GM18873 (cell line): ENCODE data around the gene PCDHGA1.

Experiments
- ATAC-seq: cut with Tn5 transposase; IDR thresholded peaks from one replicate; pipeline ENCODE4 v1.9.1; 2021; ENCODE audit warnings: mild to moderate bottlenecking, moderate library complexity, moderate number of reproducible peaks; ENCODE audit not compliant: unreplicated experiment, low FRiP score

Gene PCDHGA1

GRCh38 chr5:141524604-141525597 is 194.6 kb downstream of the PCDHGA1 start:
- ATAC-seq: peak; percentile 65

- ATAC-seq: no peak
Measured at GRCh38 chr5:141525653-141526052, 195.3 kb downstream of the PCDHGA1 start.

- ATAC-seq: no peak
Measured at GRCh38 chr5:141527426-141527825, 197.1 kb downstream of the PCDHGA1 start.

- ATAC-seq: no peak
Measured at GRCh38 chr5:141528291-141528984, 198.1 kb downstream of the PCDHGA1 start.

DNA sequence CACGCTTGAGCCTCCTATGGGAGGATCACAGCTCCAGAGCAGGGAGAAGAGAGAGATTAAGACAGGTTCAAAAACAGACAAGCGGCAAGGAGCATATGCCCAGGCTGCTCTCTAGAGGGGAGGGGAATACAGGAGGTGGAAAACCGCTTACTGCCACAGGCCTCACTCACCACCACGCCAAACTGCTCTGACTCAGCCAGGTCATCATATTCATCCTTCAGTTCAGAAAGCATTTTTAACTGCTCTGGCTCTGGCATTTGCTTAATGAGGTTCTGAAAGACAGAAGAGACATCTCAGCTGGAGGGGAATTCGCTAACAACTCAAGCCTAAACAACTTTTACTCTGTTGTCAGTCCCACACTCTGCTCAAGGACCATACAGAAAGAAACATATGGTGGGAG is 198.7 kb downstream of the PCDHGA1 start:
- peak; percentile 33 for ATAC-seq

- ATAC-seq: no peak
Measured at GRCh38 chr5:141529873-141530272, 199.6 kb downstream of the PCDHGA1 start.

DNA sequence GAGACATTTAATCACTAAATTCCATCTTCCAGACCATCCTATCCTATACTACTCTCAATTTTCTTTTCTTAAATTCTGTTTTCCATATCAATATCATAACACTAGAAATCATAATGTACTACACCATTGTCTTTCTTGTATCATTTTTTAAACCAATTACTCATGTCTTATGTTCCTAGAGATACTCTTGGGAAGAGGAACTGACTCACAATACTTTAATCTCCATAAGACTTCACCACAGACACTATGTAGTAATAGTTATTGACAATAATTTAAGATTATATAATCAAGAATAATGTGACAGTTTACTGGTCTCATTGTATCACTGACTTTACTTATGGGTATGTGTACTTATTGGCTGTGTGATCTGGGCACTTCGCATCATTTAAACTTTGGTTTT is 202.4 kb downstream of the PCDHGA1 start:
- no peak for ATAC-seq

- no peak for ATAC-seq
Measured at GRCh38 chr5:141533897-141534296, 203.6 kb downstream of the PCDHGA1 start.

DNA sequence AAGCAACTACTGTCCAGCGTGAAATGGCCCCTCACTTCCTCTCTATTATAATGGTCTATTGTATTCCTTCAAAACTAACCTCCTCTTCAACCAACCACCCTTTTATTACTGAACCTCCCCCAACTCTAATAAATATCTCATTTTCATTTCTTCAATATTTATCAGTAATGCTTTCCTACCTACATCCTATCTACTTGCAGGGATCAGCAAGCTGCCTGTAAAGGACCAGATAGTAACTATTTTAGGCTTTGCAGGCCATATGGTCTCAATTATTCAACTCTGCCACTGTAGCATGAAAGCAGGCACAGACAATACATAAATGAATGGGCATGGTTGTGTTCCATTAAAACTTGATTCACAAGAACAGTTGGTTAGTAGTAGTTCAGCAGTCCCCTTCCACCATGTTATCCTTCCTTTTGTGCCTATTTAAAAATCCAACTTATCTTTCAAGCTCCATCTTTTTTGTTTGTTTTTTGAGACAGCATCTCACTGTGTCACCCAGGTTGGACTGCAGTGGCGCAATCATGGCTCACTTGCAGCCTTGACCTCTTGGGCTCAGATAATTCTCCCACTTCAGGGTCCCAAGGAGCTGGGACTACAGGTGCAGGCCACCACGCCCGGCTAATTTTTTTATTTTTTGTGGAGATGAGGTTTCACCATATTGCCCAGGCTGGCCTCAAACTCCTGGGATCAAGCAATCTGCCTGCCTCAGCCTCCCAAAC is 204.3 kb downstream of the PCDHGA1 start:
- ATAC-seq: no peak

- no peak for ATAC-seq
Measured at GRCh38 chr5:141543053-141543452, 212.7 kb downstream of the PCDHGA1 start.

- ATAC-seq: no peak
Measured at GRCh38 chr5:141547488-141547887, 217.2 kb downstream of the PCDHGA1 start.

DNA sequence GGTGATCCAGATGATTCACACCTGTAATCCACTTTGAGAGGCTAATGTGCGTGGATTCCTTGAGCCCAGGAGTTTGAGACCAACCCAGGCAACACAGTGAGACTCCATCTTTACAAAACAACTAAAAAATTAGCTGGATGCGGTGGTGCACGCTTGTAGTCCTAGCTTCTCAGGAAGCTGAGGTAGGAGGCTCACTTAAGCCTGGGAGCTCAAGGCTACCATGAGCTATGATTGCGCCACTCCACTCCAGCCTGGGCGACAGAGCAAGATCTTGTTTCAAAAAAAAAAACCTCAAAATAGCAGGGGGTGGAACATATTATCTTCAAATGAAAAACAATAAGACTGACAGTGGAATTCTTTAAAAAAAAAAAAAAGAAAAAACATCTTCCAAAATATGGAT is 217.6 kb downstream of the PCDHGA1 start:
- ATAC-seq: no peak

- peak; percentile 78 for ATAC-seq
Measured at GRCh38 chr5:141557681-141558136, 227.4 kb downstream of the PCDHGA1 start.

GRCh38 chr5:141558150-141558549 is 227.8 kb downstream of the PCDHGA1 start:
- ATAC-seq: no peak

DNA sequence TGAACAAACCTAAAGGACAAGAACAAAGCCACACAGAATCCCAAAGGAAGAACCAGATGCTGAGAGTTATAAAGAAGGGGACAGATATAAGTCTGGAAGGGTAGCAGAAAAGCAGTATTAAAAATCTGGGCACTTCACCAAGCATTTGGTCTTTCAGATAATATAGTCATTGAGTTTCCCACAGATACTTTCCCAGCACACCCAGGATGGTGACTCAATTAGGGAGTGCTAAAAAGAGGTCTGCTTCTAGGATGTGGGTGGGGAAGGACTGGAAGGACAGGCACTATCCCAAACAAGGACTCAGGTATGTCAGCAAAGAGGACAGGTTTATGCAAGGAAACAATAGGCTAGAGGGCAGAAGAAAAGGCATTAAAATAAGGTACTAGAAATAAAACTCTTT is 229.1 kb downstream of the PCDHGA1 start:
- ATAC-seq: no peak

- ATAC-seq: no peak
Measured at GRCh38 chr5:141560151-141560550, 229.8 kb downstream of the PCDHGA1 start.

GRCh38 chr5:141560725-141561483 is 230.6 kb downstream of the PCDHGA1 start:
- ATAC-seq: no peak
